ENCODE results near the gene CAMTA1. TPM values are rescaled to one million over a fixed set of nuclear protein-coding genes. Genes with fewer than 3 reads are reported as not detected.

CAMTA1 gene
- total and polyA plus RNA-seq, 9 of the 15 experiments (the other 6 are each of a cell fraction or from before 2014, with no cell fraction given) = 43.9 to 161 (median 65.9) TPM

GRCh38 chr1:7313826-7314225 is 528.6 kb downstream of the CAMTA1 start:
- CTCF ChIA-PET (ENCODE audit: low intra/inter-chr PET ratio) = no interaction called here
- DNase-seq (ENCODE audit: extremely low read depth in 1 of 4, low spot score in 3 of 4) (no peak), ATAC-seq (no peak), FAIRE-seq (no peak)
- Histone ChIP-seq H3K36me3 (ENCODE audit: control insufficient read depth, insufficient read depth, low read length) (no peaks in the 10 kb centered on the region), H3K9me1 (ENCODE audit: control insufficient read depth, insufficient read depth, low read length) (peaks cover 4% of the 10 kb centered on the region), H3K4me3 (no peak overlapping the region), H2AFZ (ENCODE audit: low read depth, low read length) (no peak overlapping the region), H3K4me1 (replicated peaks in 1 of 2; ENCODE audit: control insufficient read depth in 2 of 2, insufficient read depth in 2 of 2, low read length in 2 of 2) (no peaks in the 10 kb centered on the region), H3K4me2 (ENCODE audit: insufficient read depth, low read length) (no peak overlapping the region), H3K79me2 (ENCODE audit: control insufficient read depth, insufficient read depth, low read length) (no peaks in the 10 kb centered on the region), H3K9ac (ENCODE audit: insufficient read depth in 1 of 2, low read depth in 2 of 2, low read length in 2 of 2) (no peak overlapping the region), H4K20me1 (replicated peaks; ENCODE audit: control insufficient read depth, insufficient read depth, low read length) (no peaks in the 10 kb centered on the region; the same call in 1 of the 2 replicates), H3K27me3 (ENCODE audit: control insufficient read depth in 2 of 2, insufficient read depth in 2 of 2, low read length in 2 of 2) (peaks cover 0 to 4% of the 10 kb centered on the region in 2 experiments; a peak in 1 of 5 replicates), H3K27ac (ENCODE audit: extremely low read depth, low read depth, low read length) (no peak overlapping the region), H3K9me3 (replicated peaks; ENCODE audit: control insufficient read depth, insufficient read depth, low read depth, low read length) (no peaks in the 10 kb centered on the region)
- WGBS (ENCODE audit: insufficient coverage, low coverage, missing lambda C conversion rate) = 0% methylated on average over 5 of the region's 5 CpGs
- in situ Hi-C loops (cut with MboI) (no loop called here), intact Hi-C loops (cut with micrococcal nuclease) (no loop called here)
- BruUV-seq (replicated peaks) = no TSS peak
- POLR2A ChIA-PET = interaction anchor here (0.7 kb wide), 1 partner anchor 21 kb away, joined by 3 read pairs; no protein-coding TSS in a partner anchor
- TF ChIP-seq THRA (IDR thresholded peaks at IDR 0.05) = no peak

DNA sequence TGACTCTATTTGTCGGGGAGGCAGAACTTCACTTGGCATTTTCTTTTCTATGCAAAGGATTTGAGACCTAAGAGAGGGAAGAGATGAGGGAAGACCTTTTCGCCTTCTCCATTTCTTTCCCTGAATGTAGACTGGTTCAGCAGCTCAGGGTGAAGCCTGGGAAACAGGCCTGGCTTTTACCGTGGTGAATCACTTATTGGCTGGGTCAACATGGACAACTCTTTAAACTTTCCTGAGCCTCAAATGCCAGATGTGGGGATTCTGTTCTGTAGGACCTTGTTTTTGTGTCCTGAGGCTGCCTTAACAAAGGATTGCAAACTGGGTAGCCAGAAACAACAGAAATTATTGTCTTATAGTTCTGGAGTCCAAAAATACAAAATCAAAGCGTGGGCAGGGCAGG is 530.1 kb downstream of the CAMTA1 start:
- Histone ChIP-seq H3K4me3 (no peak overlapping the region), H2AFZ (ENCODE audit: low read depth, low read length) (no peak overlapping the region), H3K36me3 (ENCODE audit: control insufficient read depth, insufficient read depth, low read length) (no peaks in the 10 kb centered on the region), H3K9ac (ENCODE audit: insufficient read depth in 1 of 2, low read depth in 2 of 2, low read length in 2 of 2) (no peak overlapping the region), H3K4me2 (ENCODE audit: insufficient read depth, low read length) (no peak overlapping the region), H3K79me2 (ENCODE audit: control insufficient read depth, insufficient read depth, low read length) (no peaks in the 10 kb centered on the region), H3K27me3 (ENCODE audit: control insufficient read depth in 2 of 2, insufficient read depth in 2 of 2, low read length in 2 of 2) (peaks cover 0 to 4% of the 10 kb centered on the region in 2 experiments; a peak in 1 of 5 replicates), H3K4me1 (replicated peaks in 1 of 2; ENCODE audit: control insufficient read depth in 2 of 2, insufficient read depth in 2 of 2, low read length in 2 of 2) (no peaks in the 10 kb centered on the region), H3K9me3 (replicated peaks; ENCODE audit: control insufficient read depth, insufficient read depth, low read depth, low read length) (no peaks in the 10 kb centered on the region), H3K9me1 (ENCODE audit: control insufficient read depth, insufficient read depth, low read length) (peaks cover 4% of the 10 kb centered on the region), H3K27ac (ENCODE audit: extremely low read depth, low read depth, low read length) (no peak overlapping the region), H4K20me1 (replicated peaks; ENCODE audit: control insufficient read depth, insufficient read depth, low read length) (no peaks in the 10 kb centered on the region; the same call in 1 of the 2 replicates)
- ATAC-seq (no peak), DNase-seq (ENCODE audit: extremely low read depth in 1 of 4, low spot score in 3 of 4) (no peak), FAIRE-seq (no peak)
- intact Hi-C loops (cut with micrococcal nuclease) (no loop called here), in situ Hi-C loops (cut with MboI) (no loop called here)
- 0% methylated on average over 4 of the region's 4 CpGs for WGBS (ENCODE audit: insufficient coverage, low coverage, missing lambda C conversion rate)
- CTCF ChIA-PET (ENCODE audit: low intra/inter-chr PET ratio) = no interaction called here
- POLR2A ChIA-PET = no interaction called here
- no TSS peak for BruUV-seq (replicated peaks)
- no peak for TF ChIP-seq ZNF699 (CRISPR knock-in tag; IDR thresholded peaks at IDR 0.05; ENCODE audit: insufficient replicate concordance)
- no peak for TF ChIP-seq E2F5 (CRISPR knock-in tag; IDR thresholded peaks at IDR 0.05)
- TF ChIP-seq TFE3 (CRISPR knock-in tag; IDR thresholded peaks at IDR 0.05) = no peak
- no peak for TF ChIP-seq MCM7 (IDR thresholded peaks at IDR 0.05)
- TF ChIP-seq, protein P1, sequence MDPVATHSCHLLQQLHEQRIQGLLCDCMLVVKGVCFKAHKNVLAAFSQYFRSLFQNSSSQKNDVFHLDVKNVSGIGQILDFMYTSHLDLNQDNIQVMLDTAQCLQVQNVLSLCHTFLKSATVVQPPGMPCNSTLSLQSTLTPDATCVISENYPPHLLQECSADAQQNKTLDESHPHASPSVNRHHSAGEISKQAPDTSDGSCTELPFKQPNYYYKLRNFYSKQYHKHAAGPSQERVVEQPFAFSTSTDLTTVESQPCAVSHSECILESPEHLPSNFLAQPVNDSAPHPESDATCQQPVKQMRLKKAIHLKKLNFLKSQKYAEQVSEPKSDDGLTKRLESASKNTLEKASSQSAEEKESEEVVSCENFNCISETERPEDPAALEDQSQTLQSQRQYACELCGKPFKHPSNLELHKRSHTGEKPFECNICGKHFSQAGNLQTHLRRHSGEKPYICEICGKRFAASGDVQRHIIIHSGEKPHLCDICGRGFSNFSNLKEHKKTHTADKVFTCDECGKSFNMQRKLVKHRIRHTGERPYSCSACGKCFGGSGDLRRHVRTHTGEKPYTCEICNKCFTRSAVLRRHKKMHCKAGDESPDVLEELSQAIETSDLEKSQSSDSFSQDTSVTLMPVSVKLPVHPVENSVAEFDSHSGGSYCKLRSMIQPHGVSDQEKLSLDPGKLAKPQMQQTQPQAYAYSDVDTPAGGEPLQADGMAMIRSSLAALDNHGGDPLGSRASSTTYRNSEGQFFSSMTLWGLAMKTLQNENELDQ (CRISPR knock-in tag; IDR thresholded peaks at IDR 0.05; ENCODE audit: borderline replicate concordance) = no peak
- no peak for TF ChIP-seq SRF (CRISPR knock-in tag; IDR thresholded peaks at IDR 0.05)
- TF ChIP-seq NFXL1 (CRISPR knock-in tag; IDR thresholded peaks at IDR 0.05) = no peak
- no peak for TF ChIP-seq PHF8 (IDR thresholded peaks at IDR 0.05; ENCODE audit: borderline replicate concordance, low read length)
- no peak for TF ChIP-seq KLF16 (IDR thresholded peaks at IDR 0.05)
